OCI-LY1 (cell line): ENCODE data around the gene SLC30A10.

Experiments
- CTCF ChIP-seq: fragments of 200-600 bp; sonication (generic), shearing (Covaris generic); IDR thresholded peaks from 2 replicates; pipeline ENCODE4 v1.5.1; 2017; ENCODE audit warnings: mild to moderate bottlenecking, antibody characterized with exemption, low read length, moderate library complexity, mixed read lengths
- EZH2 ChIP-seq: fragments of 200-600 bp; sonication (generic), shearing (Covaris generic); IDR thresholded peaks from 2 replicates; pipeline ENCODE4 v1.8.0; 2017; ENCODE audit warnings: borderline replicate concordance, mixed run types, mild to moderate bottlenecking, antibody characterized with exemption, low read length, moderate library complexity, mixed read lengths

GRCh38 chr1:219904934-219905333 lies 23.4 kb downstream of the SLC30A10 start:
- TF ChIP-seq EZH2 = no peak
- no peak for TF ChIP-seq CTCF
